ENCODE measurements around the gene KRT86.
"Not testable (repeated sequence)": the region's sequence is repeated elsewhere in the genome, so short reads cannot be mapped to it uniquely, and the experiment has no call there.

The KRT86 gene

DNA sequence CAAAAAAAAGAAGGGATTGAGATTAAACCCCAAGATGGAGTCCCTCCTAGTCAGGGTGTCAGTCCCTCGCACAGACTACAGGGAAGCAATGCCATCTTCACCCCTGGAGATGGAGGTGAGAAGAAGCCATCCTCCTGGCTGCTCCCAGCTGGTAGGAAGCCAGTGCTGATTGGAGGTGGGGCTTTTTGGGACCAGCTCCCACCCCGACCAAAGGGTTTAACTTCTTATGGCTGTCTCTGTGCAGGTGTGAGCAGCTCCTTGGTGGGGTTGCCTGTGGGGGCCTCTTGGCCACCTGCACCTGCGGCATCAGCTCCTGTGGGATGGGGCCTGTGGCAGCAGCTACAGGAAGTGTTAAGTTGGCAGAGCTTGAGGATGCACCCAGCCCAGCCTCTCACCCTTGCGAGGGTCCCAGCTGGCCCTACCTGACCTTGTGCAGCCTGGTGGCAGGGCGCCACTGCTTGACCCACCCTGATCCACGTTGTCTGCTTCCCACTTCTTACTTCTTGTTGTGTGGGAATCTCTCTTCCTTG, 3.8 kb upstream of the KRT86 start:
- DNase-seq (ENCODE audit: low read depth), result no peak

DNA sequence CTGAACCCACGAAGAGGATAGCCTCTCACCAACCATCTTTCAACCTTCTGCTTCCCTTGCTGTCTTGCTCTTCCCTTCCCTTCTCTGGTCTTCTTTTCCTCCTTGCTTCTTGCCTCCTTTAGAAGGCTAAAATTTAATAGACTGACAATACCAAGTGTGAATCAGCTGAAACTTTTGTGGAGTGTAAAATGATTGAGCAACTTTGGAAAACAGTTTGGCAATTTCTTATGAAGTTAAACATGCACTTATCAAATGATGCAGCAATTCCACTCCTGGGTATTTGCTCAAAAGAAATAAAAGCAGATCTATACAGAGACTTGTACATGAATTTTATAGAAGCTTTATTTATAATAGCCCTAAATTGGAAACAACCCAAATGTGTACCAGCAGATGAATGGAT, 3.3 kb upstream of the KRT86 start:
- DNase-seq (ENCODE audit: low read depth), result no peak

DNA sequence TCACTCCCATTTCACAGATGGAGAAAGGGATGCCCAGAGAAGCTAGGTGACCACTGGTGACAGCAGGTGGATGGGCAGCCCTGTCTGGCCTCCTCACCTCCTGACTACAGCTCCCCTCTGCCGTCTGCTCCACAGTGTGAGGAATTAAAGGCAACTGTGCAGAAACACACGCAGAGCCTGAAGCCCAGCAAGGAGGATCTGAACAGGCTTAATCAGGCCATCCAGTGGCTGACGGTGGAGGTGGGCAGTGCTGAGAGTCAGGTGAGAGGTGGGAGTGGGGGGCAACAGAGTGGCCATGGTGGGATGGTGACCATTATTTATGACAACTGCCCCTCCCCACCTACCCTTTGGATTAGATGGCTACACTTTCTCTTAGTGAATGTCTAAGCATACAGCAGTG, 1.2 kb downstream of the KRT86 start:
- DNase-seq (ENCODE audit: low read depth), result no peak

DNA sequence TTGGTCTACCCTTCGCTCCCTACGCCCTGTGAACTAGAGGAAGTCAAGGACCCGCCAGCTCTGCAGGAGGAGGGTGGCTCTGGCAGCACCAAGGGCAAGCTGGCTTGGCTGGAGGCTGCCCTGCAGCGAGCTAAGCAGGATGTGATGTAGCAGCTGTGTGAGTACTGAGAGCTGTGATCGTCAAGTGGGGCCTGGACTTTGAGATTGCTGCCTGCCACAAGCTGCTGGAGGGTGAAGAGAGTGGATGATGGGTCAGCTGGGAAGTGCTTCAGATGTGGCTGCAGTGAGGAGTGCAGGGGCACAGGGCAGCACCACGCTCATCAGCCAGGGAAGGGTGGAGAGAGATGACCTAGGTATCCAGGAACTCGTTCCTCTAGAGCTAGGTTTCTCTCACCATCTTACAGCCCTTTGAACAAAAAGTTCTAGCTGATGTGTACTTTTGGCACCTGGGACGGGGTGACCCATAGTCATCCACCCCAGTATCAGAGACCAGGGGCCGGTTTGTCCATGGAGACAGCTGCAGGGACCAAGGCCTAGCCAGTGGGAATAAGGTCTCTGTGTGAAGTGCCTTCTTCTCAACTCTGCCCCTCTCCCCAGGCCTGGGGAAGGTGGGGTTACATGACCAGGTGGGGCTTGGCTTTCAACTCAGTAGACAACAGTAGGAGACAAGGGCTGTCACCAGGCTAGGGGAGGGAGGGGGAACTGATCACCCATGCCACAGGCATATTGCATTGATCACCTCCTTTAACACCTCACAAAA, 3.2 kb downstream of the KRT86 start:
- no peak for DNase-seq (ENCODE audit: low read depth)

DNA sequence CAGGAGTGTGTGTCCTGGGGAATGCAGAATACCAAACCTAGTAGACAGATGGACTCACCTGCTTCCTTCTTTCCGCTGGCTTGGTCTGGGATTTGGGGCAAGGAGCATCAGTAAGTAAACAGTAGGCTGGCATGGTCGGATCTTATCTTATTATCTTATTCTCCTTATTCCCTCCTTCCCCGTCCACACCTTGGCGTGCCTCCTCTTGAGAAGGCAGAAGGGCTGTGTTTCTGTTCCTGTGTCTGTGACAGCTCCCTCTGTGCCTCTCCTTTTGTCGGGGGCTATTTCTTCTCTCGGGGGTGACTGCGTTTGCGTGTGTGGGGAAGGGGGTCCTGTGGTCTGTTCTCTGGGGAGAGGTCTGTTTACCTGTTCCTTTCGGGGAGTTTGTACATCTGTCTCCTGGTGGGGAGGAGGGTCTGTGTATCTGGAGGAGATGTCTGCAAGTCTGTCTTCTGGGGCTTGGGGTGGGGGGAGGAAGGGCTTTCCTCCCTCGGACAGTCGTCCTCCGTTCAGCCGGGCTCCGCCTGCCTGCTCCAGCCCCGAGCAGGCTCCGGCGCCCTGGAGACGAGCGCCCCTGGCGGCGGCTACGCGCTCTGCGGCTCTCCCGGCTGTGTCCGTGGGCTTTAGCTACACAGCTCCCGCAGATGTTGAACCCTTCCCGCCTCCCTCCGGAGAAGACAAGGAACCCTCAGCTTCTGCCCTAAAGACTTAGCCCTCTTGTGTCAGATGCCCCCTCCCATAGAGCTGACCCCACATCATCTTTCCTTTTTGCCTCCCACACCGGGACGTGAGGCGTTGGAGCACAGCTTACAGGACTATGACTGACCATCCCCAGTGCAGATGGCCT, 4.4 kb downstream of the KRT86 start:
- DNase-seq (ENCODE audit: low read depth), result no peak

DNA sequence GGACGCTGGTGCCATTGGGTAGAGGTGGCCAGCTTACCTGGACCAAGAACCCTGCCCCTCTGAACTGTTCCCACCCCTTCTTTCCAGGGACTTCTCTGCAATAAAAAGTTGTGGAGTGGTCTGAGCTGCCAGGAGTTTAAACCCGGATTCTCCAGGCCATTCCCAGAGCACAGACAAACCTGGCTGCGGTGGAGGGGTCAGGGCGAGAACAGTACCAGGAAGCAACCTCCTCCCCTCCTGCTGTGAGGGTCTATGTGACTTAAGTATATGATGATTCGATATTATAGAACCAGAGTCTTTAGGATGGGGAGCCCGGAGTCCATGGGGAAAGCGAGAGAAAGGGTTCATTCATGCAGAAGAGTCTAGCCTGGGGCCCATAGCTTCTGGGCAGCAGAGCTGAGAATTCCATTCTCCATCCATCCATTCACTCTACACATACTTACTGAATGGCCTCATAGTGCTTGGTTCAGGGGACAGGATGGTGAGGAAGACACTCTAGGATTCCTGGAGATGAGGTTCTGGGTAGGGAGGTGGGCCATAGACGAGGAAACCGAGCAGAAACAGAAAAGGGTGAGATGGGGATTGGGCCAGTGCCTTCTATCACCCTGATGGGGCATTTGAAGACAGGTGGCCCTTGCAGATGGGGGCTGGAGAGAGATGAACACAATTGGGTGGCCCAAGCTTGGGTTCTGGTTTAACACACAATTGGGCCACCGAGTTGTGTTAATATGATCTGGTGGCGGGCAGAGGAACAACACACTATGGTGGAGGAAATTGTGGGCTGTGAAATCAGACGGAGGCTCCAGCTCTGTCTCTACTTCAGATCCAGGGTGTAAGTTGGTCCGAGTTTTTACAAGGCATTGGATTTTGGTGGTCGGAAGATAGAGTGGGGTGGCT, 5.2 kb downstream of the KRT86 start:
- DNase-seq (ENCODE audit: low read depth), result no peak

DNA sequence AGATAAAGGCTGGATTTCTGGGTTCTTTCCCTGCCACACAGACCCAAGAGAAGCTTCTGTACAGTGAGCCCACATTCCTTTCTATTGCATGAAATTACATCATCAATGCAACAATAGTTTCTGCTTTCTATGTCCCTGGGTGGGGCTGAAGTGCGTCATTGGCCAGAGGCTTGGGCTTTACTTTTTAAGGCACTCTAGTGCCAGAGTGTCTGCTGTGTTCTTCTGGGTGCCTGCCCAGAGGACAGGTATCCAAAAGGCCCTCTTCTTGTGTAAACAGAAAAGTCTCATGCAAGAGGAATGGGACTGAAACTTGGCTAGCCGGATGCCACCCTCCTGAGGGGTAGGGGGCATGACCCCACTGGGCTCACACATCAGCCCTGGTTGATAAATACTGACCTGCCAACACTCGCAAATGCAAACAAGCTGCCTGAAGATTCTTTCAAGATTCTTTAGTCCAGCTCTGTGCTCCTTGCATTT, 5.9 kb downstream of the KRT86 start:
- peak; percentile 85 for DNase-seq (ENCODE audit: low read depth)

DNA sequence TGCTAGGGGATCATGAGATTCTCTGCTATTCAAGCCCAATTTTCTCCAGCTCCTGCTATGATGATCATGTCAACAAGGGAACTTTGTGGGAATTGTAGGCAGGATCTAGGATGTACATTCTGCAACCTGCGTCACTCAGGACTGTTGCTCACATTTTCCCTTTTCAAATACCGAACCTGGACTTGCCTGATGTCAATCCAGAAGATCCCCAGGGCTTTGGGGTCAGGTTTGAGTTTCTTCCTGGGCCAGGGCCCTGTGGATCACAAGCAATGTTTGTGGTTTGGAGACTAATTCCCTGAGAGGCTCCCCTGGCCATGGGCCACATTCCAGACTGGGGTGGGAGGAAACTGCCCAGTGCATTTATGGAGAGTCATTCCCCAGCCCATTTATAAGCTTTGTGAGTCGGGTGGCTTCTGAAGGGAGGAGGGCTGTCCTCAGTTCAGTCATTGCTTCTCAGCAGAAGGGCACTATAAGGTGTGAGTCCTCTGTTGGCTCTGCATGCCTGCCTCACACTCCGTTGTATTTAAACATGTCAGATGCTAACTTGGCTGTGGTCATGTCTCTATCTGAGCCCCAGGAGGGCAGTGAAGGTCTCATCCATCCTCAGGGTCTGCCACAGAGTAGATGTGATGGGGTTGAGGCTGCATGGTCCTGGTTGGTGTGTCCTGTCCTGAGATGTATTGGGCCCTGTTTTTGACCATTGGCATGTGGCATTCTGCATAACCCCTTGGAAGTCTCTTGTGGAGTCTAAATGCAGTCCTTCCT, 6.5 kb downstream of the KRT86 start:
- DNase-seq (ENCODE audit: low read depth), result peak; percentile 97

DNA sequence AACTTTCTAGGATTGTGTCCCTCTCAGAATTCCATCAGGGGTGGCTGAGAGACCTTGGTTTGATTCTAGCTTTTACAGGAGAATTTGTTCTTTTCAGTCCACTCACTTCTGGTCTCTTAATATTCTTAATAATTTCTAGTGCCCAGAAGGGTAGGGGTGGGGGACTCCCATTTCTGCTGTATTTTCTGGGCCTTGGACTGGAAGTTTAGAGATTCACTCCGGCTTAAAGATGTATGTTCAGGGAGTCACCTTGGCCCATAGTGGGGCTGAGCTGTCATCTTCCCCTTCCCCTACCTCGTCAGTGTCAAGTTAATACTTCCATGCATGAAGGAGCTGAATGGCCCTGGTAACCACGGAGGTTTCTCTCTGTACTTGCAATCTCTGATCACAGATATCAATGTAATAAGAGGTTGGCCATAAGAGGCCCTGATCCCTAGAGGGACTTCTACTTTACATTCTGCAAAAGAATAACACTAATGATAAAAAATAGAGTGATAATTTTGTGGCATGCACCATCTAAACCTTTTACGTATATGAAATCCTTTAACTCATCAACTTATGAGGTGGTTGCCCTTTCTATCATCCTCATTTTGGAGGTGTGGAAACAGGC, 10.2 kb downstream of the KRT86 start:
- no peak for DNase-seq (ENCODE audit: low read depth)

DNA sequence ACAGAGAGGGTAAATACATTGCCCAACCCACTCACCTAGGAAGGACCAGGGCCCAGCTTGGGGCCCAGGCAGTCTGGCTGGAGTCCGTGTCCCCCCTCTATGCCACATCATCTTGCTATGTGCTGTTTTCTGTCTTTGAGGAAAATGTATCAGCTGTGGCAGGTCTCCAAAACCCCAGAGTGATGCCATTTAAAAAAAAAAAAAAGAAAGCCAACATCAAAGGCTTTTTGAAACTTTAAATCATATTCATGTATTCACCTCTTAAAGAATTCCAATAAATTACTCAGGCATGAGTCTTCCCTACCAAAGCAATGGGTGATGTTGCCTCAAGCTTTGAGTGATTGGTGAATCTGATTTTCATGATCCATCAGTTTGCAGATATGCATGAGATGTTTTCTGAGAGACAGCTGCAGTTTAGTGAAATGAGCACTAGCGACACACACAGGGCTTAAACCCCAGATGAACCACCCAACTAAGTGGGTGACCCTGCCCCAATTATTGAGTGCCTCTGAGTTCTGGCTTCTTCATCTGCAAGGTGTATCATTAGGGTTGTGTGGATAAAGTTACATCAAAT, 10.8 kb downstream of the KRT86 start:
- no peak for DNase-seq (ENCODE audit: low read depth)

DNA sequence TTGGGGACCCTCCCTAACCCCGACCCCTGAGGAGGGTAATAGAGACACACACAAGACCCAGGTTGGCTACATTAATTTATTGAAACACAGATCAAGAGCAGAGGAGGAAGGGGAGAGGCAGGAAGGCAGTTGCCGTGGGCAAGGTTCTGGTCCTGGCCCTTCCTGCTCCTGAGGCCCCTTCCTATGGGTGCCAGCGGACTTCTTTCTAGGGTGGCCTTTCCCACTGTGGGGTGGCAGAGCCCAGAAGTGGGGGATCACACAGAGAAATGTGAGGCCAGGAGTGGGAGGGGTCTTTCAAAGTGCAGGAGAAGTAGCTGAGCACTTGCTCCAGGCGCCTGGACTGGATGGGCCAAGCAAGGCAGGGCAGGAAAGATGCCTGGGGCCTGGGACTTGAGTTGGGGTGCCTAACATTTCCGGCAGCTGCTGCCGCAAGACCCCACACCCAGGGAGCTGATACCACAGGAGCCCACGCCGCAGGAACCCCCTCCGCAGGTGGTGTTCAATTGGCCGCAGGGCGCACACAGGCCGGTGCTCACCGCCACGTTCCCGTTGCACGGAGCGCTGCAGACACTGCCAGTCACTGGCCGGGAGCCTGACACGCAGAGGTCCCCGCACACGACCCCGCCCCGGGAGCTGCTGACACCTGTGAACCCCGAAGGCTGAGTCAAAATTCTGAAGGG, 11.5 kb downstream of the KRT86 start:
- DNase-seq (ENCODE audit: low read depth), result no peak

DNA sequence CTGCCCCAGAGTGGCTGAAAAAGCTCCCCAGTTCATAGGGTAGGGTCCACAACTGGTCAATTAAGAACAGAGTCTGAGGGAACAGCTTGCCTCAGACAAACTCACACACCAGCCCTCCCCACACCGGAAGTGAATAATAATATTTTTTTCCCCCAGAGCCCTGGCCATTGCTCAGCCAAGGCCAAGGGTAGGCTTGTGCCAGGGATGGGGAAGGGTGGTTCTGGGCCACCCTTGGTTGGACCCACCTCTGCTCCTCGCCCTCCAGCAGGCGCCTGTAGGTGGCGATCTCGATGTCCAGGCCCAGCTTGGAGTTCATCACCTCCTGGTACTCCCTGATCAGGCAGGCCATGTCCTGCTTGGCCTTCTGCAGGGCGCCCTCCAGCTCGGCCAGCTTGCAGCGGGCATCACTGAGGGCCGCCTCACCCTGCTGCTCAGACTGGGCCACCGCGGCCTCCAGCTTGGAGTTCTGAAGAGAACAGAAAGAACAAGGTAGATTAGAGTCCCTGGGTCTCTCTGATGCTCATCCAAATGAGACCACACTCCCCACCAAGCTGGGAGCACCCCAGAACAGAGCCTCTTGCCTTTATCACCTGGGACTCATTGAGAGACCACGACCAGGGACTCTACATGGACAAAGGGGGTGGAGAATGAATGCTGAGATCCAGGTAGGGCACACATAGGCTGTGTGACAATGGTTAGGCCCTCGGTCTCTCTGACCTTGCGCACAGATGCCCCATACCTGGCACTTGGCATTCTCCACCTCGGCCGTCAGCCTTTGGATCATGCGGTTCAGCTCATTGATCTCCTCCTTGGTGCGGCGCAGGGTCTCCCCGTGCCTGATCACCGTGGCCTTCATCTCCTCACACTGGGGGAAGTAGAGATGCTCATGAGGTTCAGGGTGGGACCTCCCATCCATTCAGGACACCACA, 12.7 kb downstream of the KRT86 start:
- not testable (repeated sequence) for DNase-seq (ENCODE audit: low read depth)

DNA sequence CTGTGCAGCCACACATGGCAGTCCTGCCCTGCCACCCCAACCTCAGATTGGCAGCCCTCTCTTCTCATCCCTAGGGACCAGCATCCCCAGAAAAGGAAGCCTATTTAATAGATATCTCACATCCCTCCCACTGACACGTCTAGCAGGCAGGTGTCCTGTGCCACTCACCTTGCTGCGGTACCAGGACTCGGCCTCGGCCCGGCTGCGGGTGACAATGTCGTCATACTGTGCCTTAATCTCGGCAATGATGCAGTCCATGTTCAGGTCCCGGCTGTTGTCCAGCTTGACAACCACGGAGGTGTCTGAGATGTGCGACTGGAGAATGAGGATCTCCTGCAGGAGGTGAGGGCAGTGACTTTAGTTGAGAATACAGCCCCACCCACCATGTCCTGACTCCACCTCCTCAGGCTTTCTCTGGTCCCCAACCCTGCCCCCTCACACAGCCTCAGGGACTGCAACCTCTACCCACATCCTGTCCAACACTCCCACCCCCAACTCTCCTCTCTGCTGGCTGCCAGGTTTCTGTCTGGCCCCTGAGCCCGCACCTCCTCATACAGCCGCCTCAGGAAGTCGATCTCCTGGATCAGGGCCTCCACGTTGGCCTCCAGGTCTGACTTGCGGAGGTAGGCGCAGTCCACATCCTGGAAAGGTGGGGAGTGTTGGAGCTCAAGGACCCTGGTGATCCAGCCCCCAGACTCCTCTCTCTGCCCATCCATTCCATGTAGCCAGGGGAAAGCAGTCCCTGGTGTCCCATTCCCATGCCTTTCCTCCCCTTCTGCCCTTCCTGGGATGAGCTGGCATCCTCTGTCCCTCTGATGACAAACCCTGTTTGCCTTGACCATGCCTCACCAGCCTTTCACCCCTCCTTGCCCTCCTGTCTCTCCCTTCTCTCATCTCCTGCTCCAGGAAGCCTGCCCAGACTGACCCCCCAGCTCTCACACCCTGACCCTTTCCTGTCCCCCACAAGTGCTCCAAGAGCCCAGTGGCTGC, 13.7 kb downstream of the KRT86 start:
- DNase-seq (ENCODE audit: low read depth), result not testable (repeated sequence)

DNA sequence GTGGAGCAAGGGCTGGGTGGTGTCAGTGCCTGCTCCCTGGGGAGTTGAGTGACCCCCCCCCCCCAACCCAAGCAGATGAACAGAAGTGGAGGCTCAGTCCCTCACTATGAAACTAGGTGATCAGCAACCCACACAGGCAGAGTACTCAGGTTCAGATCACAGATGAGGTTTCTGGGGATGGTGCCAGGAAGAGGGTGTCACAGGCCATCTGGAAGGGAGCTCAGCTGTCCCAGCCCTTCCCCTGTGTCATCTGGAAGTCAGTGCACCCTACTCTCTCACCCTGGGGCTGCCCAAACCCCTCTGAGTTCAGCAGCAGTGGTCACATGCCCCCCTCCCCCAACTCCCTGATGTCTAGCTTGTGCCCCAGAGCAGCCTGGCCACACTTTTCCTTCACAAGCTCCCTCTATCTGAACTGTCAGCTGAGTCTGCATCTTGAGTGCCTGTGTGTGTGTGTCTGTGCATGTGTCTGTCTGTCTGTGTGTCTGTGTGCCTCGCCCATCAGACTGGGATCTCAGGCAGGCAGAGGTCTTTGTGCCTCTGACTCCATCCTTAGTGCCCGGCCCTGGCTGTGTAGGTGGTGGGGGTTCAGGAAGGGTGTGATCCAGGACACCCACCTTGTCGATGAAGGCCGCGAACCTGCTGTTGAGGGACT, 16.2 kb downstream of the KRT86 start:
- not testable (repeated sequence) for DNase-seq (ENCODE audit: low read depth)

DNA sequence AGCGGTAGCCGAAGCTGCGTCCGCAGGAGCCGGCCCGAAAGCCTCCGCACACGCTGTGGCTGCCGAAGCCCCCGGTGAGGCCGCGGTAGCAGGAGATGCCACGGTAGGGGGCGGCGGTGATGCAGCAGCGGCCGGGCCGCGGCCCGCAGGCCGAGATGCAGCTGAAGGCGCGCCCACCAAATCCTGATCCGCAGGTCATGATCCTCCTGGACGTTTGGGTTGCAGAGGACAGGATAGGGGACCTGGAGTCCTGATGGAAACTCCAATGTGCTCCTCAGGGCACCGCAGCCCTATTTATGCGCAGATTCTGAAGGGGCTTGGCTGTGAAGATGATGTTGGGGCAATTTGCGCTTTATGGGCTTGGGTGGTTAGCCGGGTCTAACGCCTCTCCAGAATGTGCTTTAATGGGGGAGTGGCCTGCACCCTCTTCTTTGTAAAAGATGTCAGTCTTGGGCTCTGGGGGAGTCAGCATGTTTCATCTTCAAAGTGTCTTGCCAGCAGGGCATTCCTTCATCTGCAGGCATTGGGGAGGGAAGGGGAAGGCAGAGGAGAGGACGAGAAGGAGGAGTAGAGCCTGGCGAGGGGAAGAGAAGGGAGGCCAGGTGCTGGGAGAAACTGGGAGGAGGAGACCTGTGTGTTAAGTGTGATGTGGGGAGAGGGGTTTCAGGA, 17.0 kb downstream of the KRT86 start, which contains the start of gene KRT81:
Gene KRT81 (minus strand): TSS at position 268 of the 669 bp plus-strand sequence. CDS start 69 bp downstream, at position 199.
- no peak for DNase-seq (ENCODE audit: low read depth)

DNA sequence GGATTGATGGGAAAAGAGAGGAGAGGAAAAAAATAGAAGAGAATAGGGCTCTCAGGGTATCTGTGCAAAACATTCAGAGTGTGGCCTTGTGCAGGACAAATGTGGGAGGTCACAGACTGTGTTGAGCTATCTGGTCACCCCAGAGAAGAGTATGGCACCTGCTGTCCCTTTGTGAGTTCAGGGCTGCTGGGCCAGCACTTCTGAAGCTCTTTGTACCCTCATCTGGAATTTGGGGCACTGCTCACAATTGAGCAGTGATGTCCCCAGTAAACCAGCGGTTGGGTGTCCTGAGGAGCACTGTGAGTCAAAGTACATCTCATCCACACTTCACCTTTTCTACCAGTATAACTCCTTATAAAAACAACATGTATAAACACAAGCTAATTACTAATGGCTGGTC, 19.5 kb downstream of the KRT86 start:
- DNase-seq (ENCODE audit: low read depth), result no peak

Data from GM04503 (cell line).